Calu3 (cell line): ENCODE measurements around the gene TPK1. TPM values are rescaled to one million over a fixed set of nuclear protein-coding genes. Genes with fewer than 3 reads are reported as not detected.

Source experiments
- BruUV-seq: library from RNA; stranded (reverse); fragments of 400-500 nt; replicated peaks from 2 replicates; lab custom pipeline; 2021; lab: Mats Ljungman, UMichigan
- CTCF ChIA-PET: fragments of 300-600 bp; sonication (Branson Sonifier 250); formaldehyde crosslinking; loops from one replicate; lab custom pipeline; 2022; ENCODE audit warnings: antibody characterized with exemption; lab: Charles Lee
- DNase-seq: peaks from one replicate; pipeline ENCODE4 v3.0.0; 2022
- H3K27ac Mint-ChIP-seq: one replicate; pipeline ENCODE4 v1.8.0; 2022; ENCODE audit warnings: mixed read lengths; ENCODE audit not compliant: unreplicated experiment
- H3K27me3 Mint-ChIP-seq: one replicate; pipeline ENCODE4 v1.8.0; 2022; ENCODE audit warnings: mixed read lengths; ENCODE audit not compliant: unreplicated experiment
- H3K36me3 Mint-ChIP-seq: one replicate; pipeline ENCODE4 v1.8.0; 2022; ENCODE audit warnings: mild to moderate bottlenecking, moderate library complexity, mixed read lengths; ENCODE audit not compliant: insufficient read depth, unreplicated experiment
- H3K4me1 Mint-ChIP-seq: one replicate; pipeline ENCODE4 v1.8.0; 2022; ENCODE audit warnings: mild to moderate bottlenecking, low read depth, mixed read lengths; ENCODE audit not compliant: unreplicated experiment
- H3K4me3 Mint-ChIP-seq: one replicate; pipeline ENCODE4 v1.8.0; 2022; ENCODE audit warnings: mild to moderate bottlenecking, low read depth, moderate library complexity, mixed read lengths; ENCODE audit not compliant: unreplicated experiment
- H3K9me3 Mint-ChIP-seq: one replicate; pipeline ENCODE4 v1.8.0; 2022; ENCODE audit warnings: low read depth, mixed read lengths; ENCODE audit not compliant: unreplicated experiment
- intact Hi-C: fragments of 100-400 bp; cut with micrococcal nuclease; formaldehyde crosslinking; loops from one replicate; pipeline ENCODE4 v1.10.0; 2022; ENCODE audit not compliant: unreplicated experiment
- total RNA-seq: library from RNA; stranded (reverse); gene quantifications from 2 replicates; pipeline ENCODE4 v1.2.3, GENCODE V29; 2022
- TF ChIP-seq, protein P1 (sequence below): fragments of 200-600 bp; IDR thresholded peaks from one replicate; pipeline ENCODE4 v1.8.0; 2022; ENCODE audit warnings: antibody characterized with exemption; ENCODE audit not compliant: unreplicated experiment

Gene TPK1
- total RNA-seq, 1 experiment from 2014 or later: 13.2 TPM

DNA sequence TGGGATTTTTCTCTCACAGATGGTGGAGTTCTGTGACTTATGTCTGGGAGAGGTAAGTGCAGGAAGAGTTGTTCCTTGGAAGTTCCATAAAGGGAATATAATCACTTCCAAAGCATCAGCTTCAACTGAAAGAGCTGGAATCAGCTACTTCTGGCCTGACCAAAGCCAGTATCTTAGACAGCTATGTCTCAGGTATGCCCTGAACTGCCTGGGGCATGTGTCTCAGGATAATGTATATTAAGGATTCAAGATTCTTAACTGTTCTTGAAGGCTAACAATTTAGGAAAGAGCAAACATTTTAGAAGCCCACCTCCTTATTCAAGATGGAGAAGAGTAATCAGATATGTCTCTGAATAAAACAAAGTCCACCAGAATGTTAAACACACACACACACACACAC lies 420.0 kb downstream of the TPK1 start:
- Mint-ChIP-seq H3K27ac (no peak overlapping the region), H3K36me3 (no peaks in the 10 kb centered on the region), H3K4me3 (no peak overlapping the region), H3K9me3 (no peaks in the 10 kb centered on the region), H3K4me1 (peaks cover 9% of the 10 kb centered on the region), H3K27me3 (peaks cover 34% of the 10 kb centered on the region)
- TF ChIP-seq, protein P1, sequence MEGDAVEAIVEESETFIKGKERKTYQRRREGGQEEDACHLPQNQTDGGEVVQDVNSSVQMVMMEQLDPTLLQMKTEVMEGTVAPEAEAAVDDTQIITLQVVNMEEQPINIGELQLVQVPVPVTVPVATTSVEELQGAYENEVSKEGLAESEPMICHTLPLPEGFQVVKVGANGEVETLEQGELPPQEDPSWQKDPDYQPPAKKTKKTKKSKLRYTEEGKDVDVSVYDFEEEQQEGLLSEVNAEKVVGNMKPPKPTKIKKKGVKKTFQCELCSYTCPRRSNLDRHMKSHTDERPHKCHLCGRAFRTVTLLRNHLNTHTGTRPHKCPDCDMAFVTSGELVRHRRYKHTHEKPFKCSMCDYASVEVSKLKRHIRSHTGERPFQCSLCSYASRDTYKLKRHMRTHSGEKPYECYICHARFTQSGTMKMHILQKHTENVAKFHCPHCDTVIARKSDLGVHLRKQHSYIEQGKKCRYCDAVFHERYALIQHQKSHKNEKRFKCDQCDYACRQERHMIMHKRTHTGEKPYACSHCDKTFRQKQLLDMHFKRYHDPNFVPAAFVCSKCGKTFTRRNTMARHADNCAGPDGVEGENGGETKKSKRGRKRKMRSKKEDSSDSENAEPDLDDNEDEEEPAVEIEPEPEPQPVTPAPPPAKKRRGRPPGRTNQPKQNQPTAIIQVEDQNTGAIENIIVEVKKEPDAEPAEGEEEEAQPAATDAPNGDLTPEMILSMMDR: no peak
- no TSS peak for BruUV-seq
- intact Hi-C loops: no loop called here
- CTCF ChIA-PET: no interaction called here
- DNase-seq: no peak

DNA sequence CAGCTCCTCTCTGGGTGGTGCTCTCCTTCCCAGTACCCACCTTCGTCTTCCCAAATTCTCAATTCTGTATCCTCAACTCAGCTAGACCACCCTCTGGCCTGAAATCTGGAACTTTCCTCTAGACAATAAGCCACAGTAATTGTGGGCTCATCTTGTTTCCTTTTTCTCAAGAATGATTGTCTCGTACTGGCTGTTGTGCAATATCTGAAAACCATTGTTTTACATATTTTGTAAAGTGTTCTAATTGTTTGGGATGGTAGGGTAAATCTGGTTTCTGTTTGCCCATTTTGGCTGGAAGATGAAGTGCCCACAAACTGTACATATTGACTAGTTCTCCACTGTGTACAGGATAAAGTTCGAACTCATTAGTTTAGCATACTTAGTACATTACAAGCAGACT lies 421.0 kb downstream of the TPK1 start:
- Mint-ChIP-seq H3K27me3 (peaks cover 44% of the 10 kb centered on the region), H3K9me3 (no peaks in the 10 kb centered on the region), H3K4me1 (peaks cover 9% of the 10 kb centered on the region), H3K27ac (no peak overlapping the region), H3K36me3 (no peaks in the 10 kb centered on the region), H3K4me3 (no peak overlapping the region)
- TF ChIP-seq, protein P1: no peak
- CTCF ChIA-PET: no interaction called here
- no peak for DNase-seq
- BruUV-seq: no TSS peak
- intact Hi-C loops: no loop called here

GRCh38 chr7:144410441-144410840 lies 425.4 kb downstream of the TPK1 start:
- CTCF ChIA-PET: interaction anchor here (0.6 kb wide), 1 partner anchor 19 kb away, joined by 6 read pairs; no protein-coding TSS in a partner anchor

GRCh38 chr7:144408121-144408520 lies 427.7 kb downstream of the TPK1 start:
- Mint-ChIP-seq H3K27ac (no peak overlapping the region), H3K9me3 (no peaks in the 10 kb centered on the region), H3K4me3 (no peak overlapping the region), H3K27me3 (peaks cover 34% of the 10 kb centered on the region), H3K4me1 (peaks cover 18% of the 10 kb centered on the region), H3K36me3 (no peaks in the 10 kb centered on the region)
- TF ChIP-seq, protein P1: no peak
- CTCF ChIA-PET: no interaction called here
- DNase-seq: no peak
- no TSS peak for BruUV-seq
- intact Hi-C loops: no loop called here

More at GRCh38 chr7:144410441-144410840, 425.4 kb downstream of the TPK1 start:
- H3K36me3 Mint-ChIP-seq: no peaks in the 10 kb centered on the region
- no peak for DNase-seq
- TF ChIP-seq, protein P1: no peak
- H3K4me1 Mint-ChIP-seq: peaks cover 18% of the 10 kb centered on the region
- H3K27me3 Mint-ChIP-seq: peaks cover 48% of the 10 kb centered on the region
- H3K4me3 Mint-ChIP-seq: no peak overlapping the region
- H3K27ac Mint-ChIP-seq: no peak overlapping the region
- H3K9me3 Mint-ChIP-seq: no peaks in the 10 kb centered on the region
- no TSS peak for BruUV-seq
- intact Hi-C loops: no loop called here
